A549 treated with DMSO at 1 μM for 4 hours (cell line): ENCODE measurements around the gene PIK3R4. TPM values are rescaled to one million over a fixed set of nuclear protein-coding genes. Genes with fewer than 3 reads are reported as not detected.

ENCODE experiments used
- total RNA-seq: library from RNA; stranded (reverse); fragments of 200-300 nt; extraction: Qiagen RNA extraction; gene quantifications from 5 replicates; pipeline ENCODE4 v1.2.3, GENCODE V29; 2022; ENCODE audit warnings: low read depth

Gene PIK3R4
- total RNA-seq, result 16.8 to 20.8 TPM (median 17.7 TPM) in 5 replicates

DNA sequence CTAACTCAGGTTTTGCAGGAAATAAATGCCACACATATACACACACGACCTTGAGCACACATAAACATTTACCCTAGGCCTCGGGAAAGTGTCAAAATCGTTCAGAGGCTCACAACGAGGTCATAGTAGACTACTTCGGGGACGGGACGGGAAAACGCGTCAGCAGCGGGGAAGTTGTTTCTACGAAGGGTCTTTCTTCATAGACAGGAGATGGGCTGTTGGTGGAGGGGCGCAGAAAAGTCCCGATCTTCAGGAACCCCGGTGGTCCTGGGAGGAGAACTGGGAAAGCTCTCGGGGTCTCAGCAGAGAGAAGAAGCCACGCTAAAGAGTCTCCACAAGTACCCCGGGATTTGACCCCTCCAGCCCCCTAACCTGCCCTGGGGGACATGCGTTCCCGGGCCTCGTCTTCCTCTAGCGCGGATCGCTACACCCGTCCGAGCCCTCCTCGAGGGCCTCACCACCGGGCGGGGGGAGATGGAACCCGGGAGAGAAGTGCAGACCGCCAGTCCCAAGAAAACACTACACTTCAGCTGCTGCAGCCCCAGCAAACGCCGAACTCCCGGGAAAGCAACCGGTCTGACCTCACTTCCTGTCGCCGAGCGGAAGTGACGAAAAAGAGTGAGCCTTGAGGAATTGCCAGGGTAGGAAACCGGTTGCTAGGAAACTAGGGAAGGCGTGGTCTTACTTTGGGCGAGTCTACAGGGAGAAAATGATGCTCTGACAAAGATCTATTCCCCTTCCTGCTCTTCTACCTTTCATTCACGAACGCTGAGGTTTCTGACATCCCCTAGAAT, at the start of gene PIK3R4:
PIK3R4 (minus strand) TSS at position 584 of the 794 bp plus-strand sequence. CDS start 1,611 bp downstream, outside the sequence.

Other genes starting within 250 kb of the PIK3R4 start
- gene COL6A6, start 229.7 kb downstream of the PIK3R4 start, total RNA-seq, result not detected in 5 replicates
- 25.6 to 39.4 TPM (median 35.0 TPM) in 5 replicates for gene ATP2C1, start 147.3 kb upstream of the PIK3R4 start, total RNA-seq